Activated gamma-delta T cell treated with anti-CD3 and anti-CD28 coated beads, Interleukin-2, amount 50 U/mL, for 16 hours (primary cell): ENCODE results near the gene SFTPA1.
"Not testable (repeated sequence)": the region's sequence is repeated elsewhere in the genome, so short reads cannot be mapped to it uniquely, and the experiment has no call there.

Experiments
- DNase-seq: peaks from one replicate; pipeline ENCODE4 v3.0.0-alpha.2; 2020; ENCODE audit warnings: low read depth

The SFTPA1 gene

GRCh38 chr10:79611193-79611976, 646 bp downstream of the SFTPA1 start:
- DNase-seq = not testable (repeated sequence)

GRCh38 chr10:79615577-79615976, 4.8 kb downstream of the SFTPA1 start:
- no peak for DNase-seq

GRCh38 chr10:79616164-79616563, 5.4 kb downstream of the SFTPA1 start:
- DNase-seq = no peak

GRCh38 chr10:79623663-79624062, 12.9 kb downstream of the SFTPA1 start:
- DNase-seq = not testable (repeated sequence)

- no peak for DNase-seq
These were observed 16.3 kb downstream of the SFTPA1 start for GRCh38 chr10:79627075-79627474.

GRCh38 chr10:79628083-79628482, 17.3 kb downstream of the SFTPA1 start:
- no peak for DNase-seq

- DNase-seq = no peak
These were observed 18.5 kb downstream of the SFTPA1 start for GRCh38 chr10:79628988-79629954.

GRCh38 chr10:79629955-79630327, 19.2 kb downstream of the SFTPA1 start:
- no peak for DNase-seq

GRCh38 chr10:79636654-79637199, 26.0 kb downstream of the SFTPA1 start:
- DNase-seq = not testable (repeated sequence)

- no peak for DNase-seq
These were observed 27.6 kb downstream of the SFTPA1 start for GRCh38 chr10:79638318-79638717.

- not testable (repeated sequence) for DNase-seq
These were observed 42.0 kb downstream of the SFTPA1 start for GRCh38 chr10:79652695-79653094.

GRCh38 chr10:79663287-79663686, 52.5 kb downstream of the SFTPA1 start:
- DNase-seq = not testable (repeated sequence)

GRCh38 chr10:79664686-79665085, 53.9 kb downstream of the SFTPA1 start:
- not testable (repeated sequence) for DNase-seq
